Transverse colon (tissue), 4 donors: ENCODE results near the gene MMRN2.

ENCODE experiments used
- POLR2AphosphoS5 ChIP-seq, 3 donors: sonication (generic); formaldehyde crosslinking; IDR thresholded peaks; one replicate each; pipeline ENCODE4 v1.6.1; 2016; ENCODE audit warnings: antibody characterized with exemption in 3 of 3
- TF ChIP-seq, protein P1 (sequence below), 5 experiments: fragments of 200-600 bp in 3 of 5; fragments of 450-650 bp in 2 of 5; sonication (generic) in 3 of 5; IDR thresholded peaks; 1 replicate in 2 of 5; 2 replicates in 3 of 5; pipeline ENCODE4 v1.5.1; 2016 to 2017; ENCODE audit warnings: antibody characterized with exemption in 5 of 5, inconsistent platforms in 3 of 5, mild to moderate bottlenecking in 2 of 5, moderate library complexity in 1 of 5

GRCh38 chr10:86992929-86993328 is 35.5 kb upstream of the MMRN2 start:
- TF ChIP-seq, protein P1, sequence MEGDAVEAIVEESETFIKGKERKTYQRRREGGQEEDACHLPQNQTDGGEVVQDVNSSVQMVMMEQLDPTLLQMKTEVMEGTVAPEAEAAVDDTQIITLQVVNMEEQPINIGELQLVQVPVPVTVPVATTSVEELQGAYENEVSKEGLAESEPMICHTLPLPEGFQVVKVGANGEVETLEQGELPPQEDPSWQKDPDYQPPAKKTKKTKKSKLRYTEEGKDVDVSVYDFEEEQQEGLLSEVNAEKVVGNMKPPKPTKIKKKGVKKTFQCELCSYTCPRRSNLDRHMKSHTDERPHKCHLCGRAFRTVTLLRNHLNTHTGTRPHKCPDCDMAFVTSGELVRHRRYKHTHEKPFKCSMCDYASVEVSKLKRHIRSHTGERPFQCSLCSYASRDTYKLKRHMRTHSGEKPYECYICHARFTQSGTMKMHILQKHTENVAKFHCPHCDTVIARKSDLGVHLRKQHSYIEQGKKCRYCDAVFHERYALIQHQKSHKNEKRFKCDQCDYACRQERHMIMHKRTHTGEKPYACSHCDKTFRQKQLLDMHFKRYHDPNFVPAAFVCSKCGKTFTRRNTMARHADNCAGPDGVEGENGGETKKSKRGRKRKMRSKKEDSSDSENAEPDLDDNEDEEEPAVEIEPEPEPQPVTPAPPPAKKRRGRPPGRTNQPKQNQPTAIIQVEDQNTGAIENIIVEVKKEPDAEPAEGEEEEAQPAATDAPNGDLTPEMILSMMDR (IDR thresholded peaks at IDR 0.05) = no peak
- TF ChIP-seq POLR2AphosphoS5 (IDR thresholded peaks at IDR 0.05) = no peak
